Skin of body (tissue), 2 donors: Measurements from ENCODE around the gene SLC22A23. TPM values are rescaled to one million over a fixed set of nuclear protein-coding genes. Genes with fewer than 3 reads are reported as not detected.

Experiments used
- DNase-seq: peaks from one replicate; lab custom pipeline; 2025; lab: John Stamatoyannopoulos, UW
- total RNA-seq: library from RNA; depleted of rRNA; stranded (reverse); fragments of >200 nt; gene quantifications from one replicate; pipeline ENCODE4 v1.2.3, GENCODE V29; 2014

The SLC22A23 gene
- total RNA-seq, 1 donor from 2014 or later: 11.8 TPM

- no peak for DNase-seq
Observed at GRCh38 chr6:3305831-3306230, 151.0 kb downstream of the SLC22A23 start.

DNA sequence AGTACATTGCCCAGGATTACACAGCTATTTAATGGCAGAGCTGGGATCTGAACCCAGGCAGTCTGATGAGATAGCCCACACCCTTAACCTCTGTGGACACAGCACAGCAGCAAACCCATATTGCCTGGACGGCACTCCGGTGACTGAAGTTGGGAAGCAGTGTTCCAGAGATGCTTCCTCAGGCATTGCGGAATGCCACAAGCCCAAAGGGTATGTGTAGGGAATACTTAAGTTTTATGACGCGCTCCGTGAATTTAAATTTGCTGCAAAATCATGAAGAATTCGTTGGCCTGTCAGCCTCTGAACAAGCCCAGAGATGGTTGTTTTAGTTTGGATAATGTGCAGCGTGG lies 151.7 kb downstream of the SLC22A23 start:
- DNase-seq: no peak

DNA sequence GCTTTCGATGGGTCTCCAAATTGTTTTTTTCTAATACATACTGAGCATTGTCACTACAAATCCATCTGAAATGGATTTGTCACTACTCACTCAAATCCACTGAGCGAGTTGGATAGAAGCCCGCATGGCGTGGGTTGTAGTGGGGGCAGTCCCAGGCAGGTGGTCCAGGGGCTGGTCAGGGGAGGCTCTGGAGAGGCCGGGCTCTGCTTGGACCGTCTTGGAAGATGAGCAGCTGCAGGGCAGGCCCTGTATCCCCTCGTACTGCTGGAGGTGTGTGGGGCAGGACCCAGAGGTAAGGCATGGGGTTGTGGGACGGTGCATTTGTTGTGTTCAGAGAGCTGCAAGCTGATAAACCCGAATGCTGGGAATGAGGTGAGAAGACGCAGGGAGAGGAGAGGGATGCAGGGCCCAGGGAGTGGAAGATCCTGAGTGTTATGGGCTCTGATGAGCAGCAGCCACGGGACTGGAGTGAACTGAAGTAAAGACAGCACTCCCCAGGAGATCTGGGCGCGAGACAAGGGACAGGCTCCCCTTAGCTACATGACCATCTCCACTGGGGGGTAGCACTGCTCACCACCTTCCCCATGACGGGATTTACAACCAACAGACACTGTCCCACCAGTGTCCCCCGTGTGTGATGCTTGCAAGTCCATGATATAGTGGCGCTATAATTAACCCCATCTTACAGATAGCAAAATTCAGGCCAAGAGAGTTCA lies 152.2 kb downstream of the SLC22A23 start:
- no peak for DNase-seq

DNA sequence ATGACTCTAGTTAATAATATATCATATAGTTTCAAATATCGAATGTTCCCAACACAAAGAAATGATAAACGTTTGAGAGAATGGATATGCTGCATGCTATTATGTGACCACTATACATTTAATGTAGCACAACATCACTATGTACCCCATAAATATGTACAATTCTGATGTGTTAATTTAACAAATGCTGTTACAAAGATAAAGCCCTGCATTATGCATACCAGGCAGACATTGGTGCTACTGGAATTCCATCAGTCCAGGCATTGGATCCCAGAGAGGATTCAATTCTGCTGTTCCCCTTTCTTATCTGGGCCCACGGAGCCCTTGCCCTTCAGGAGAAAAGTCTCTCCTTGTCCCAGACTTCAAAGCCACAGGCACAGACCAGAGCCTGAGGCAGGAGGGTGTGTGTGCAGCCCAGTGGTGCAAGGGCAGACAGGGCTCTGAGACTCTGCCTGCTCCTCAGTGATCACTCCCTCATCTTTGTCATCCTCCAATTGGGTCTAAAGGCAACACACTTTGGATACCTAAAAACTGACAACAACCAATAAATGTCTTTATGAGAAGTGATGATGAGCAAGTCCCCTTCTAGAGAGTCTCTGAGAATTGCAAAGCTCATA lies 152.9 kb downstream of the SLC22A23 start:
- no peak for DNase-seq

GRCh38 chr6:3301506-3301905 lies 155.3 kb downstream of the SLC22A23 start:
- no peak for DNase-seq

DNA sequence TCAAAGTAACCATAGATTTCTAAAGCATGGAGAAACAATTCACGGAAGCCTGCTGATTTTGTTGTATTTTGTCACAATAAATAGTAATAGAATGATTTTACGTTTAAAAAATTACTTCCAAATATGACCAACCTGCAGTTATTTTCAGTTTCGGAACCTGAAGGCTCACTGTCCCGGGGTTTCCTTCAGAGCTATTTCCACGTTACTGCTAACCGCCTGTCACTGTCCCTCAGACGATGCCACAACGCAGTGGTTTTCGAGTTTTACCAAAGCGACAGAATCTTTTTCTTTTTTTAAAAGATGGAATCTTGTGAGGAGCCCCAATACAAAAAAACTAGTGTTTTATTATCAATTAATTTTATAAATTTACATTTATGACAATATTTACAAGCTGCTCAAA lies 157.6 kb downstream of the SLC22A23 start:
- no peak for DNase-seq

DNA sequence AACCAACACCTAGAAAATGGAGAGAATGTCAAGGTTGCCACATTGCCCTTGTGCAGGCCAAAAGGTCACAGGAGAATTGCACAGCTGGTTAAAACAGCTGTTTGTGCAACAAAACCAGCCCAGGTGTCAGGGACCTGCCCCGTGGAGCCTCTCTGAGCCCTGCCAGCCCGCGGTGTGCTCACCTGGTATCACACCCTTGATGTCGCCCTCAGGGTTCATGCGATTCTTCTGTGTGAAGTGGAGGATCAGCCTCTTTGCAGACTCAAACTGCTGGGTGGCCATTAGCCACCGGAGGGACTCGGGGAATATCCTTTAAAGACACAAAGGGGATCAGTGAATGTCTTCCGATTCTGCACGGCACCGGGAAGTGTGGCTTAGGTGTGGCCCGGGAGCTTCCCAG lies 158.9 kb downstream of the SLC22A23 start:
- DNase-seq: no peak

- no peak for DNase-seq
Observed at GRCh38 chr6:3297006-3297405, 159.8 kb downstream of the SLC22A23 start.

DNA sequence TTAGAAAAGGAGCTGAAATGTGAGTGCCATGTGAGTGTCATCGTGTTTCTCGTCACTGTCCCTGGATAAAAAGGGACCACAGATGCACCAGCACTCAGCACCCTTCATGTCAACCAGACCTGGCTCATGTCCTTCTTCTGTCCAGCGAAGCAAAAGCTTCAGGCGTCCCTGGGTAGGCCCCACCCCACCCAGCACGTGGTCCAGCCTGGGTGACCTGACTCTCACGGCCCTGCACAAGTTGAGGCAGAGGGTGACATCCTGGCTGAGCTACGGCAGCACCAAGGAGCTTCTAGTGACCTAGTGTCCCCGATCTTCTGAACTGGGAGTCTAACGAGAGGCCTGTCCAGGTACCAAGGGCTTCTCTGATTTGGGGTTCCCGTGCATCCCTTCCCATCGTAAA lies 160.3 kb downstream of the SLC22A23 start:
- no peak for DNase-seq

DNA sequence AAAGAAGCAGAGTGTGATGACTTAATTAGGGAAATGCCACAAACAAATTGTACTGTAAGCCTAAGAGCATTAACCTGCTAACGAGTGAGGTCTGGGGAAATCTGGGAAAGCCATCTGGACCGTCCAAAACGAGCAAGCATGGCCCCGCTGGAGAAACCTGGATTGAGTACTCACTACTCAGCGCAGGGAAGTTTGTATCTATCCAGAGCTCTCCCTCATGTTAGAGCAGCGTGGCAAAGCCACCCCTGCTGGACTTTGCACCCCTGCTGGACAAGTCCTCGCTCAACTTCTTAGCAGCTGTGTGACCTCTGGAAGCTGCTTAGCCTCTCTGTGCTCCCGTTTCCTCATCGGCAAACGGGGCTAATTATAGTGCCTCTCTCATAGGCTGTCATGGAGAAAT lies 160.8 kb downstream of the SLC22A23 start:
- DNase-seq: no peak

DNA sequence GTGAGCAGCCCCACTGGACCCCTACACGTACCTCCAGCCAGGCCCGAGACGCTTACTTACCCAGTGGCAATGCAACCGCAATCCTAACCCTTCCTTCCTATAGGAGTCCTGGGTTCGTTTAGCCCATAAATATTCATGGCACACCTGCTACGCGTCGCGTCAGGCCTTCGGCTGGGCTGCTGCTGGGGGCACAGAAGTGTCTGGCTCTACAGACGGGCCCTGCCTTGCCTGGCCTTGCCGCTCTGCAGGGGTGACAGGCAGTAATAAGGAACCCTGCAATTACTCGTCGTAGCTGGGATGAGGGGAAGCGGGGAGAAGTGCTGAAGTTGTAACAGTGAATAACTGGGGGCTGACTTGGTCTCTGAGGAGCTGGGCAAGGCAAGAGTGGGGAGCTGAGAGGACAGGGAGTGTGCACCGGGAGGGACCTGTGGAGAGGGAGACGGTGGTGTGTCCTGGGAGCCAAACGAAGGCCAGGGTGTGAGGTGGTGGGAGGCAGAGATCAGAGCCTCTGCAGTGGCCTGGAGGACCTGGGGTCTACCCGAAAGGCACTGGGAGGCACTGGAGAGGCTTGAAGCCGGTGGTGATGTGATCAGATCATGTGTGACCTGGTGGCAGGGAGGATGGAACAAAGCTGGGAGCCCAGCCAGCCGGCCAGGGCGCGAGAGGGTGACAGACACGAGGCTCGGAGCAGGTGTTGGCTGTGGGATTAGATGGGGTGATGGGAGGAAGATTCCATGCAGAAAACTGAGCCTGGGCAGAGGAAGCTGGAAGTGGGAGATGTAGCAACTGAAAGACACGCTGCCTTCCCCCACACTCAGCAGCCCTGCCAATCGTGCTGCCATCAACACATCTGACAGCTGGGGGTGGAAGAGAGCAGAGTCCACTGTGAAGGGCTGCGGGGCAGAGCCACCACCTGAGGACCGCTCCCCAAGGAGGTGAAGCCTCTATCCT lies 161.7 kb downstream of the SLC22A23 start:
- DNase-seq: no peak

GRCh38 chr6:3294396-3294795 lies 162.5 kb downstream of the SLC22A23 start:
- DNase-seq: no peak

GRCh38 chr6:3293271-3294155 lies 163.3 kb downstream of the SLC22A23 start:
- DNase-seq: no peak

DNA sequence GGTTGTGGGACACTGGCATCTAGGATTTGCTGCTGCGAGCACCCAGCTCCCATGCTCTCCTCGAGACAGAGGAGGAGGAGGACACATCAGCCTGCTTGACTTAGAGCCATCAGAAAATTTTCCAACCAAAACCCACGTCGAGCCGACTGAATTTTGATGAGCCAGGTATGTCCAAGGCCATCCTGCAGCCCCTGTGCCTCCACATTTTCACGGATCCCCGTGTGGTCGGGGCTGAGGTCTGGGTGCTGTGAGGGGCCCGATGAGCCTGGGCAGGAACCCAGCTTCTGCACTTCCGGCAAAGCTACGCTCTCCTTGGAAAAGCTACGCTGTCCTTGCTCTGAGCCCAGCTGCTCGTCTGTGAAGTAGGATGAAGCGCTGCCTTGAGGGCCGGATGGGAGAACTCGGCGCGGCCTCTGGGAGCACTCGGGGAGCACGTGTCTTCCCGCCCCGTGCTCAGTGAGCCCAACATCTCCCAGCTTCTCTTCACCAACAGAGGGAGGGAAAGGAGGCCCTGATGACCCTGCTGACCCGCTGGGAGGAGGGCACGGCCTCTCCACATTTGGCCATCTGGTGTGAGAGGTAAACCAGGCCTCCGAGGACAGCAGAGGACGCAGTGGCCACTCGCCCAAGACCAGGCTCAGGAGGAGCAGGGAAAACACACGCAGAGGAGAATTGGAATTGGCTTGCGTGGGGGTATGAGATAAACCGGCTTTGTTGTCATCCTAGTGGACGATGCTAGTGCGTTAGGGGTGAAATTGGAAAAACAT lies 164.2 kb downstream of the SLC22A23 start:
- no peak for DNase-seq

DNA sequence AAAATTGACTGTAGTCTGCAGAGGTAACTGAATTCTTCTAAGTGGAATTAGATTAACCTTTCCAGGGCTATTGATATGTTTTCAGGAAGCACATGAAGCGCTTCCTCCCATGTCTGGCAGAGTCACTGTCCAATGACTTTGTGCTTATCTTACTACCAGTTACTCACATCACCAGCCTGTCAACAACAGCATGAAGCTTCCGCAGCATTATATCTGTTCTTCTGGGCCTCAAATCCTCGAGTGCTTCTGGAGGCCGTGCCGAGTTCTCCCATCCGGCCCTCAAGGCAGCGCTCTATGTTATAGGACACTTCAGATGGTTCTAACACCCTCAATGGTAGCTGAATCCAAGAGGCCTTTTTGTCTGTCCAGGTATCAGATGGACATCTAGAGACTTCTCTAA lies 164.9 kb downstream of the SLC22A23 start:
- no peak for DNase-seq

DNA sequence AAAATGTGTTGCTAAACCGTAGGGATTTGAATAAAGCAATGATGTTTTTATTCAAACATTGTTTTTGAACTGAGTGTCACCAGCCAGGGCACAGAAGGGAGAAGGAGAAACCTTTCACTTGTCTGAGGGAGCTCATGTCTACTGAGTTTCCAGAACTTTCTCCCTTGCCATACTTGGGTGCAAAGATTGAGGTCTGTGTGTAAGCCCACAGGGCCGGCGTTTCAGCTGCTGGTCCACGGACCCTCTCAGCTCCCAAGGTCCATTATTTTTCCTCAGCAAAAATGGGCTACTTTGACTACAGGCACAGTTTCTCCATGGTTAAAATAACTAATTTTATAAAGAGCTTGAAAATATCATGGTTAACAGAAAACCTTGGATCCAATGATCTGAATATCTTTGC lies 165.5 kb downstream of the SLC22A23 start:
- DNase-seq: no peak

GRCh38 chr6:3290931-3291211 lies 166.0 kb downstream of the SLC22A23 start:
- DNase-seq: no peak

DNA sequence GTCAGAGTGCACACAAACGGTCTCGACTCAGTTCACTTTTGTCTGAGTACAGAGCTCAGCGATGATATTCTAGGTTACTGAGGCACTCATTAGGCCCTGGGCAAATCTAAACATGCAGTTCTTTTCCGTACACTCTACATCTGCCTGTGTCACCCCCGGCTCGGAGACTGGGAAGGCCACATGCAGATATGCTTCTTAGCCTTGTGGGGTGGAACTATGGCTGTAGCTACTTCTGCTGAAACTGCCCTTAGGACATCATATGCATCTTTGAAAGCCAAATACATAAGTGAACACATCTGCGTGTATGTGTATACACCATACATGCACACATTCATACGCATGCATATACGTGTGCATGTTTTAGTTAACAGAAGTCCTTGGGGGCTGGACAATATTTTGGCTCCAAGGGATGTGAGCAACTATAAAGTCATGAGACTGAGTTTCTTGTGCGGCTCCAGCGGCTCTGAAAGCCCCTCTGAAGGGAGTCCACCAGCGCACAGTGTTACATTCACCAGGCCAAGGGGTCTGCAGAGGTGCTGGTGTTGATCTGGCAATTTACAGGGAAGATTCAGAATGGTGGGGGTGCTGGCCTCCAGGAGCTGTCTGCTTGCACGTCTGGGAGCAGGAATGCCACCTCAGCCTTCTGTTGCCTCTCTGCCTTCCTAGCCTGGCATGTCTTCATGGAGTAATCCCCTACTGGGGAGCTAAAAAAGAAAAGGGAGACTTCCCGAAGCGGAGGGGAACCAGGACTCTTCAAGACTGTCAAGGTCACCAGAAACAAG lies 166.5 kb downstream of the SLC22A23 start:
- no peak for DNase-seq

- no peak for DNase-seq
Observed at GRCh38 chr6:3289664-3290055, 167.2 kb downstream of the SLC22A23 start.
